Measurements from ENCODE around the gene SLC4A4. TPM values are rescaled to one million over a fixed set of nuclear protein-coding genes. Genes with fewer than 3 reads are reported as not detected.

SLC4A4 gene
- total and polyA plus RNA-seq, 2 of the 13 experiments (the other 11 are each of a cell fraction or from before 2014, with no cell fraction given) = 0.01 TPM; not detected in 1

- Histone ChIP-seq H3K79me2 (ENCODE audit: insufficient read depth, low read length) (no peaks in the 10 kb centered on the region), H3K4me1 (ENCODE audit: insufficient read depth, low read length) (no peaks in the 10 kb centered on the region), H3K27ac (ENCODE audit: extremely low read length, insufficient read depth, low read length) (no peak overlapping the region), H4K20me1 (ENCODE audit: insufficient read depth, low read length) (no peaks in the 10 kb centered on the region), H2AFZ (ENCODE audit: low read length) (no peak overlapping the region), H3K9ac (ENCODE audit: insufficient read depth, low read depth, low read length) (no peak overlapping the region), H3K4me2 (ENCODE audit: low read depth, low read length) (no peak overlapping the region), H3K4me3 (replicated peaks in 1 of 3; ENCODE audit: insufficient read depth in 1 of 3, low read depth in 2 of 3, low read length in 3 of 3) (no peak overlapping the region), H3K27me3 (ENCODE audit: control insufficient read depth in 1 of 2, insufficient read depth in 2 of 2, low read length in 2 of 2) (no peaks in the 10 kb centered on the region), H3K36me3 (replicated peaks in 1 of 2; ENCODE audit: control insufficient read depth in 1 of 2, insufficient read depth in 2 of 2, low read length in 2 of 2) (no peaks in the 10 kb centered on the region), H3K9me3 (ENCODE audit: low read length) (peaks cover 23% of the 10 kb centered on the region)
- FAIRE-seq (no peak), ATAC-seq (no peak), DNase-seq (ENCODE audit: low spot score) (no peak)
- TF ChIP-seq ZBTB38 (CRISPR knock-in tag; IDR thresholded peaks at IDR 0.05) = no peak
- TF ChIP-seq ZNF562 (CRISPR knock-in tag; IDR thresholded peaks at IDR 0.05; ENCODE audit: borderline replicate concordance) = no peak
- TF ChIP-seq ZNF143 (CRISPR knock-in tag; IDR thresholded peaks at IDR 0.05) = no peak
- TF ChIP-seq BRD4 (CRISPR knock-in tag; IDR thresholded peaks at IDR 0.05) = no peak
- no peak for TF ChIP-seq NR2F1 (CRISPR knock-in tag; IDR thresholded peaks at IDR 0.05)
- no peak for TF ChIP-seq SPEN (CRISPR knock-in tag; IDR thresholded peaks at IDR 0.05; ENCODE audit: low read depth)
- TF ChIP-seq ZSCAN22 (CRISPR knock-in tag; IDR thresholded peaks at IDR 0.05) = no peak
- no peak for TF ChIP-seq GFI1 (CRISPR knock-in tag; IDR thresholded peaks at IDR 0.05; ENCODE audit: borderline replicate concordance)
- TF ChIP-seq ZNF749 (CRISPR knock-in tag; IDR thresholded peaks at IDR 0.05; ENCODE audit: borderline replicate concordance) = no peak
- TF ChIP-seq CCAR2 (optimal IDR thresholded peaks at IDR 0.05; ENCODE audit: low read depth, low read length) = no peak
- TF ChIP-seq DDIT3 (CRISPR knock-in tag; IDR thresholded peaks at IDR 0.05) = no peak
- no peak for TF ChIP-seq ZBTB43 (CRISPR knock-in tag; conservative IDR thresholded peaks at IDR 0.05)
- ChIA-PET CTCF (ENCODE audit: low intra/inter-chr PET ratio, low total read pairs) (no interaction called here), POLR2A (no interaction called here)
- BruUV-seq (replicated peaks) = no TSS peak
- intact Hi-C loops (cut with micrococcal nuclease; ENCODE audit: unreplicated experiment) = no loop called here
- in situ Hi-C loops (cut with HindIII; ENCODE audit: extremely low pct_ligation_motif_present, low pct_unique_long_range_greater_than_20kb) = no loop called here
- 0% methylated on average over 1 of the region's 1 CpG for WGBS (ENCODE audit: low lambda C conversion rate)
These were observed 182.0 kb downstream of the SLC4A4 start for GRCh38 chr4:71520850-71521249.

Measured in HepG2 (cell line).